GM21526 (cell line): Measurements from ENCODE around the gene THSD4.

Experiments used
- ATAC-seq: cut with Tn5 transposase; IDR thresholded peaks from one replicate; pipeline ENCODE4 v1.9.1; 2021; ENCODE audit warnings: moderate library complexity; ENCODE audit not compliant: unreplicated experiment, low FRiP score

The THSD4 gene

GRCh38 chr15:71336671-71337070 is 221.4 kb downstream of the THSD4 start:
- ATAC-seq, result no peak

GRCh38 chr15:71337197-71337845 is 222.1 kb downstream of the THSD4 start:
- ATAC-seq, result no peak

DNA sequence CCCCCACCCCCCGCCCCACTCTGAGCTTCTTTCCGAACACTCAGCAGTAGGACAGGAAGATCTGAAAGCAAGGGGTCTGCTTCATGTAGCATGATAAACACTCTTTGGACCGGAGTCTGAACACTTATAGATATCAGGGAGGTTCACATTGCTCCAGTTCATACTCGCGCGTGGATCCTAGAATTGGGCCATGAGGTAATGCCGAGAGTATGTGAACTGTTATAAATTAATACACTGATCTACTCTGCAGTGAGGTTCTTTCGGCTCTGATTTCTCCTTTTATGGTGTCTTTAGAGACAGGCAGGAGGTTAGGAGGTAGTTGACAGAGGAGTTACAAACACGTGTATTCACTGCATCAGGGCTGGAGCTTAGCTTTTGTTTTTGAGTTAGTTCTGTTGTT is 223.0 kb downstream of the THSD4 start:
- ATAC-seq, result no peak

- ATAC-seq, result no peak
These were observed 223.7 kb downstream of the THSD4 start for GRCh38 chr15:71338827-71339542.

- ATAC-seq, result no peak
These were observed 226.7 kb downstream of the THSD4 start for GRCh38 chr15:71341811-71342550.

- ATAC-seq, result no peak
These were observed 227.4 kb downstream of the THSD4 start for GRCh38 chr15:71342658-71343057.

GRCh38 chr15:71344316-71344715 is 229.0 kb downstream of the THSD4 start:
- no peak for ATAC-seq

- no peak for ATAC-seq
These were observed 229.9 kb downstream of the THSD4 start for GRCh38 chr15:71345186-71345585.

GRCh38 chr15:71346464-71346863 is 231.2 kb downstream of the THSD4 start:
- ATAC-seq, result no peak

DNA sequence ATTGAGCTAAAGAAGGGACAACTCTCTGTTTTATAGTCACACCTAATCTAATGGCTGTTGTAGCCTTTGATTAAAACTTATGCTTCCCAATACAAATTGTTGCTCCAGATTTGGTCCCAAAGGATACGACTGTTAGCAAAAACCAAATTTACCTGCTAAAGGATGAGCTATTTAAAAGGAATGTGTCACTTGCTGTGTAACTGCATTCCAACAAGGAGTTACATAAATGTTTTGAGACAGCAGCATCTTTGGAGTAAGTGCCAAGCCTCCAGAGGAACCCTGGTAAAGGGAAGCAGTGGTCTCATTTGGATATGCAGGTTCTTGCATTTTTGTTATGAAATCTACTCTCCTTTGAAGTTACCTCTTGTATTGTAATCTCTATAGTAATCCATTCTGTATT is 233.3 kb downstream of the THSD4 start:
- ATAC-seq, result no peak

DNA sequence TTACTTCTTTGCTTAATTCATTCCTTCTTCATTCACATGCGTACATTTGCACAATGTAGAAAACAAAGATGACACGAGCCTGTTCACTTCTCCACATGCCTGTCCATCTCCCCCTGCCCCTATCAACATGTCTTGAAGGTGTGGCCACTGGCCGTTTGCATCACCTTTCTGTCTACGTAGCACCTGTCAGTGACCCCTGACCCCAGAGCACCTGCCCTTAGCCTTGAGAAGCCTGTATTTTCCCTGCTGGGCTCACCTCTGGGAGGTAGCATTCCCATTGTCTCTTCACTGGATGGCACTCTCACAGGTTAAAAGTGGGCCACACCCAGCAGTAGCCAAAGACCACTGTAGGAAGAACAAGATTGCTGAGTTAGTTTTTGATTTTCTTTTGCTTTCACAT is 234.1 kb downstream of the THSD4 start:
- ATAC-seq, result no peak

DNA sequence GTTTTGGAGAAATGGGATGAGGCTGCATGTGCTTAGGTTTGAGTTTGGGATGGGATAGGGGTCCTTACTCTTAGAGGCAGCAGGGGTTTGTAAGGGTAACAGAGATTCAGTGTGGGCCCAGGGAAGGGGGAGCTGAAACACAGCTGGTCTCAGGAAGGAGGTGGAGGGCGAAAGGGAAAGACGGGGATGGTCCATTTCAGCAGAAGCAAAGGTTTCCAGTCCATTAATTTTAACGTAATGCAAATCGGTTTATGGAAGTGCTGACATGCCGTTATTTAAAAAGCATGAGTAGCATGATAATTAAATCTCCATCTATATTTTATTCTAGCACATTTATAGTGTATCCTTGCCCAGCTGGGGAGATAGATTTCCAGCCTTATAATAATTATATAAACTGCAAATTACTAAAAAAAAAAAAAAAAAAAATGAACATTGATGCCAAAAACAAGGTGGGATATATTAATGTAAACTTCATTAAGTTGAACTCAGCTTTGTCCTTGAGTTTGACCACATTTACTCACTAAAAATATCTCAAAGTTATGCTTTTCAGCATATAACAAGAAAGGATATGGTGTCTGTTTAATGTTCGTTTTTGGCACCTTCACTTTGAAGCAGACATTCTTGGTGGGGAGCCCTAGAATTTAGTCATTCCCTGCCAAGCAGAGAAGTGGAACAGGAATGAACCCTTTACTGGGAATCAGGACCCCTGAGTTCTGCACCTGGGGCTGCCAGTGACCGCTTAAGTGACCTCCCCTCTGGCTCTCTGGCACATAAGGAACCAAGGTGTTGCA is 234.7 kb downstream of the THSD4 start:
- ATAC-seq, result no peak

DNA sequence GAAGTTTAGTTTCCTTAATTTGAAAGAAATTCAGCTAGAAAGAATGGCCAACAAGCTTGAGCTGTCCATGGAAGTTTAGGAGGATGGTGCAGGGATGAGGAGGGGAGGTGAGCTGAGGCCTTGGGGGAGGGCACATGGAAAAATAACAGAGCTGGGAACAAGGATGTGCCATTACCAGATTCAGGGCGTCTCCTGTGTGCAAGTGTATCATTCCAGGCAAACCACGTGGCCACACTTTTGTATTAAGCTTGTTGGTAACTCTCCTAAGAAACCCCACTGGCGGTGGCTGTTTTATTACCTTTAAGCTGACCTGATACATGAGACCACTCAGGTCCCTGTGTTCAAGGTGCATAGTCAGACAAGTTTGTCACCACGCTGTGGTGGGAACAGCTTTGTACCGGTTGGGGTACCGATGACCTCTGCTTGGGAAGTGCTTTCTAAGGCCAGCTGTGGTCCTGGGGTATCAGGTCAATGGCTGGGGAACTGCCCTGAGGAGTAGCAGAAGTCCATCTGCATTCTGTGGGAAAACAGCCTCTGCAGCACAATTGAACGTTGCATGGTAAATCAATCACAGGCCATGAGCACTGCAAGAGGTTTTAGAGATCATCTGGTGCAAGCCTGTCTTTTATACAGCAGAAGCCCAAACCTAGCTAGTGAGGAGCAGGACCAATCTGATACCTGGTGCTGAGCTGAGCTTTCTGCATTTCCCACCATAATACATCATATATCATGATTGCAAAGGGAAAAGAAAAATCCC is 235.5 kb downstream of the THSD4 start:
- no peak for ATAC-seq

DNA sequence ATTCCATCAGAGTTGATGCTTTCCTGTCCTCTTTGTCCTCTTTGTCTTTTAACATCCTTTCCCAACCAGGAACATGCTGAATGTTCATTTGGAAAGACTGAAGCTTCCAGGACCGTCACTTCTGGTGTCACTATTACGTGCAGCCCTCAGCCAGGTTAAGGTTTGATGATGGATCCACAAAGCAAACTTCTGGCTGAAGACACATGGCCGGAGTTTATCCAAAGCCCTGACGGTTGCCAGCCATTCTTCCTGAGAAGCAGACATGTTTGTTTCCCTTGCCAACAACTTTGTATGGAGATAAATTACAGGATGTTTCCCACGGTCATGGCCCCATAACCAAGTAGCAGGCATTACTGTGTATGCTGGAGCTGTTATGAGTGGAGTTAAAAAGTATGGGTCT is 236.9 kb downstream of the THSD4 start:
- no peak for ATAC-seq

DNA sequence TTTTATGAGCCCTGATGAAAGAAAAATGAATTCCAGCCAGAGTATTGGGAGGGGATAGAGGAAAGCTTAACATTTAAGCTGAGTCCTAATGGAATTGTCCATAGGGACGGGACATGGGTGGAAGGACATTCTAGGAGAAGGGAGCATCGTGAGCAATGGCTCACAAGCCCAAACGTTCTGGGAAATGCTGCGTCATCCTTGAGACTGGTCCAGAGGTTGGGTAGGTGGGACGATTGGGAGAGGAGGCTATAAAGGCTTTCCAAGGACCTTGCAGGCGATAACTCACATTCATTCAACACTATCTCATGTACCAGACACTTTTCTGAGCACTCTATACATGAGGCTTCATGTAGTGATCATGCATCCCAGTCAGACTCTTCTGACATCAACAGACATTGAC is 237.5 kb downstream of the THSD4 start:
- no peak for ATAC-seq

GRCh38 chr15:71353171-71353570 is 237.9 kb downstream of the THSD4 start:
- ATAC-seq, result no peak

DNA sequence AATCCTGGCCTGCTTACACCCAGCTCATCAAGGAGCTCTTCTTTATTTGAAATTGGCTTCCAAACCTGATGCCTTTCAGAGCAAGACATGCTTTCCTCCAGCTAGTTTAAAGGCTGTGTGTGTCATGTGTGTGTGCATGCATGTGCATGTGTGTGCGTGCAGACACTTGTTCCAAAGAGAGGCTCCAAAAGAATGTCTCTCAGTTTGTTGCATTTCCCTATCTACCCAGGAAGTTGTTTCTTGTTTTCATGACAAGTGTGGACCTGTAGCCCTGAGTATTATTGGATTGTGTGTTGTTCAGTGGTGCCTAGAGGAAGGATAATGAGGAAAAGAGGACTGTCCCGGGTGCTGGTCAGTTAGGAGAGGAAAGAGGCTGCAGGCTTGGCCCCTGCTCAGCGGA is 240.0 kb downstream of the THSD4 start:
- ATAC-seq, result no peak

GRCh38 chr15:71357321-71357732 is 242.1 kb downstream of the THSD4 start:
- ATAC-seq, result no peak

- no peak for ATAC-seq
These were observed 242.7 kb downstream of the THSD4 start for GRCh38 chr15:71357967-71358366.

DNA sequence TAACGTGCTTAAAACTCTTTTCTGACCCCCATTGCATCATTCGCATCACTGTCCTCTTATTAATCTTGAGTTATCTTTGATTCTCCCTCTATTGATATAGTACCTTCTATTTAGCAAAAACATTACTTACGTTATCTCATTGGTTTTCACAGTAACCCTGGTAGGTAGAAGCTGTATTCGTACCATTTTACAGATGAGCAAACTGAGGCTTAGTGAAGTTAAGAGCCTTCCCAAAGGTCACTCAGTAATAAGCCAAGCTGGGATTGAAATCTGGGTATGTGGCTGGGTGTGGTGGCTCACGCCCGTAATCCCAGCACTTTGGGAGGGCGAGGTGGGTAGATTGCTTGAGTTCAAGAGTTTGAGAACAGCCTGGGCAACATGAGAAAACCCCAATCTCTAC is 244.0 kb downstream of the THSD4 start:
- ATAC-seq, result no peak
